GM21360 (cell line): ENCODE data around the gene PITX2.

Experiments used
- ATAC-seq: cut with Tn5 transposase; IDR thresholded peaks from one replicate; pipeline ENCODE4 v1.9.1; 2021; ENCODE audit warnings: mild to moderate bottlenecking, moderate library complexity; ENCODE audit not compliant: unreplicated experiment

PITX2 gene

DNA sequence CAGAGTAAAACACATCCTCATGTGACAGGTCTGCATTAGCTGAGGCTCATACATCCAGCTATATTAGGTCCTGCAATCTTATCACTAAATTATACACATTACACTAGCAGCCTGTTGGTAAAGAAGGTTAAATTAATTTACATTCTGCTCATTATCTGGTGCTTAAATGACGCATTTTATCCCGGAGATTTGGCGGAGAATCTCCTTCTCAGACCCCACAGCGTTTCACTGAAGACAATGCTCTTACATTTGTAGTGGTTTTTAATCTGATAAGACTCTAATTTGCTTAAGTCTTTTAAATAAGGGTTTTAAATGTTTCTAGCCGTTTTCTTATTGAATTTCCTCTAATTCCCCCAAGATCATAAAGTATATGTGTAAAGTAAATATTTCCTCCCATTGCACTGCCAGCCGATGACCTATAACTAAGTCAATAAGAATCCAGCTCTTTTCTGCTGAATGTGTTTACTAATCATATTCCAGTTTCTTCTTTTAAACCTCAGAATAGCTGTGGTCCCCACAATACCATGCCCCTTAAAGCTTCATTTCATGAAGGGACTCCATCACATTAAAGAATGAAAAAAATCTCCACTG is 2.1 kb upstream of the PITX2 start:
- no peak for ATAC-seq

DNA sequence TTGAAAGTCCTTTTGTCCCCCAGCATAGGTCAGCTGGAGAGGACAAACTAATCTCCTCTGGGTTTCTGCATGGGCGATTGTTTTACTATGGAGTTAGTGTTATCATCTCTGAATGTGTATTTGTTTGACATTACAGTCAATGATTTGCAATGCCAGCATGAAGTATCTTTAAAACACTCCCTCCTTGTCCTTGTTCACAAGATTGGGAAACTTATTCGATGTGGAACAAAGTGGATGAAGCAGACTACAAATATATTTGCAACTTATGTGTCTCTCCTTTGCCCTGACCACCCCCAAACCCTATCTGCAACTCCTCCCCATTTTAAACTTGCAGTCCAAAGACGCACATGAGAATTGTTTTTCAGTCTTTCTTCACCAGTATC is 1.5 kb upstream of the PITX2 start:
- no peak for ATAC-seq

DNA sequence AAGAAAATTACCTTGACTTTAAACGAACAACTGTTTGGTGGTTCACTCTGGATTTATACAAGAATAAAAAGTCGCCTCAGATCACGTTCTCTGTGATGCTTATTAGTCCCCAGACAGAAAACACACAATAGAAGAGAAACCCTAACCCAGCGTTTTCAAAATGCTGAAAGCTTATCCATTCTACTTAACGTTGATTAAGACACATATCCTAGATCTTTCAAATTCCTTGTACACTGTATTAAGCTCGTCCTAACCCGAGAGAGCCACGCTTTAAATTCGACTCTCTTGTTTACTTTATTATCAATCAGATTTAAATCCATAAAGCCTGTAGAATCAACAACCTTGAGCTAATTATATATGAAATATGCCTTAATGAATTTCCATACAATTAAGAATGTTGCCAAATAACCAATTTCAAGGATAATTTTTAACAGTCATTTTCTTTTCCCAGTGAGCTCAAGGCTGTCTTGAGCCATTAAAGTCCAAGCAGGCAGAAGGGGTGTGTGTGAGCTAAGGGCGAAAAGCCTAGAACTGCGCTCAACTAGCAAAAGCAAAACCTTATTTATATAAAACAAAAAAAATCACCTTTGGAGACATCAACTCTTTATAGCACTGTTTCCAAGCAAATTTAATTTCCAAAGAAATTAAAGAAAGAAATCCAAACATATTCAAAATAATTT is 981 bp upstream of the PITX2 start:
- ATAC-seq: no peak

DNA sequence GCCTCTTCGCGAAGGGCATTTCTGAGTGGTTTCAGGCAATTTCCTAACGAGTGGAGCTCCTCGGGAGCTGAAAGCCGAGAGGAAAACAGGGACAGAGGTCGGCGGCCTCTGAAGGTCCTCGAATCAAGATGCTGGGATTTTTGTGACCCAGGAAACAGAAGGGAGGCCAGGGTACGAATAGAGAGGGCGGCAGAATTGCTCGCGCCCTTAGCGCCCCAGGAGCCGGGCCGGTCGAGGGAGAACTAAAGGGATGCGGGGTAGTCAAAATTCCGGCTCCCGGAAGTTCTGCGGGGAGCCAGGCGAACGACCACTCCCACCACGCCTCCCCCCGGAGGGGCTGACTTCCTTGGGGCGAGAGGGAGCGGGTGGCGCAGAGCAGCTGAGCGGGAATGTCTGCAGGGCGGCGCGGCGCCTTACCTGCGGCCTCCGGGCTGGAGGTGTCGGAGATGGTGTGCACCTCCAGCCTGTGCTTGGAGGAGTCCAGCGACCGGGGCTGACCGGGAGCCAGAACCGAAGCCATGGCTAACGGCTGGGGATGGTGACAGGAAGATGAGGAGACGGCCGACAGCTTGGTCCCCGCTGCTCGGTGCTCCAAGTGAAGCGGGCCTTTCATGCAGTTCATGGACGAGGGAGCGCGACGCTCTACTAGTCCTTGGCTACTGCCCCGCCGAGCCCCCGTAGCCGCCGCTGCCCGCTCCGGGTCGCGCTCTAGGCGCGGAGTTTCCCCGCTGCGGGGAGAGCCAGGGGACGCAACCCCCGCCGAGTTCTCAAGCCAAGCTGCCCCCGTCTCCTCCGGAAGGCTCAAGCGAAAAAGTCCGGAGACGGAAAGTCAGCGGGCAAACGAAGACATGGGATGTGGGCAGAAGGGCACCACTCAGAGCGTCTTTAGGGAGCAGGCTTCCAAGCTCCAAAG is 782 bp downstream of the PITX2 start:
- no peak for ATAC-seq

DNA sequence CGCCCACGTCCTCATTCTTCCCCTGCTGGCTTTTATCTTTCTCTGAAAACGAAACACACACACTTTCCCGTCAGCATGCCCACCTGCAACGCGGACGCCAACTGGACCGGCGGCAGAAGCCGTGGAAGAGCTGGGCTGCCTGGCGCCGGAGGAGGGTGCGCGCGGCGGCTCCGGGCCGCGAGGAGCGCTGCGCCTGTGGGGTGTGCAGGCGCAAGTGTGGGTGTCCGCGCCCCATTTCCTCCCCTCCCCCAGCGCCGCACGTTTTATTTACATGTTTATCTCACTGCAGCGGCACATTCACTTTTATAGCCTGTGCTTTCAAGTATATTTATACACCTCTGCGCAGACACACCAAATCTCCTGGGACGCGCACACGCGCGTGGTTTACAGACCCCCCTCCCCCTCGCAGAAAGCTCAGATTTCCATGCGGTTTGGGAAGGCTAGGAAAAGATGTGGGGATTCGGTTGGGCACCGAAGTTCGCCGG is 1.5 kb downstream of the PITX2 start:
- ATAC-seq: no peak

DNA sequence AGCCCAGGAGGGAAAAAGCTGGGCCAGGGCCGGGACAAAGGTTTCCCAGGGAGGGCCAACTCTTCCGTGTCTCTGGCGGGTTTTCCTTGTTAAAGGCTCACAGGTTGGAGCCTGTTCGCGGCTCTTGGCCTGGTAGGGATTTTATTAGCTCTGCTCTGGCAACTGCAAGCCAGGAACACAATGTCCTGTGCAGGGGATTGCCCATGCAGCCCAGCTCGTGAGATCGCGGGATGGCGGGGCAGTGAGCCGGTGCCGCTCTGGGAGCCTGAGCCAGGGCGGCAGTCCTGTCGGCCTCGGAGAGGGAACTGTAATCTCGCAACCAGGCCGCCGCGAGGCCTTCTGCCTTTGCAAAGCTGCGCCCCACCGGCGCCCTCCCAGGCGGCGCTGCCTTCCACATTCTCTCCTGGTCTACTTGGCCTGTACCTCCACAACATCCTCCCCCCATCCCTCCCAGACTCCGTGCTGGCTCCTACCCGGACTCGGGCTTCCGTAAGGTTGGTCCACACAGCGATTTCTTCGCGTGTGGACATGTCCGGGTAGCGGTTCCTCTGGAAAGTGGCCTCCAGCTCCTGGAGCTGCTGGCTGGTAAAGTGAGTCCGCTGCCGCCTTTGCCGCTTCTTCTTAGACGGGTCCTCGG is 2.1 kb downstream of the PITX2 start:
- ATAC-seq: no peak

DNA sequence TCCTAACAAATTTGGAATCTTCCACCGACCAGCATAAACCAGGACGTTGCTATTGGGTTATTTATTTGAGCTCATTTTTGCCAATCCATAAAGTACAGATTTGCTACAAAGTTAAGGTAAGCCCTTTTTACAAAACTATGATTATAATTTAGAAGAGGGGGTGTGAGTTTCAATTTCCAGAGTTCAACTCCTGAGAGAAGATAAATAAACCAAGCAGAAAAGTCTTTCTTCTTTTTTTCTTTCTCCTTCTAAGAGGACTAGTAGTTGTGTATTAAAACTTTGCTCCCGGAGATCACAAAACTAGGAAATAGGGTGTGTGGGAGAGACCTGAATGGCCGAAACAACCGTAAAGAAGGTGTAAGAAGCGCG is 2.6 kb downstream of the PITX2 start:
- no peak for ATAC-seq

DNA sequence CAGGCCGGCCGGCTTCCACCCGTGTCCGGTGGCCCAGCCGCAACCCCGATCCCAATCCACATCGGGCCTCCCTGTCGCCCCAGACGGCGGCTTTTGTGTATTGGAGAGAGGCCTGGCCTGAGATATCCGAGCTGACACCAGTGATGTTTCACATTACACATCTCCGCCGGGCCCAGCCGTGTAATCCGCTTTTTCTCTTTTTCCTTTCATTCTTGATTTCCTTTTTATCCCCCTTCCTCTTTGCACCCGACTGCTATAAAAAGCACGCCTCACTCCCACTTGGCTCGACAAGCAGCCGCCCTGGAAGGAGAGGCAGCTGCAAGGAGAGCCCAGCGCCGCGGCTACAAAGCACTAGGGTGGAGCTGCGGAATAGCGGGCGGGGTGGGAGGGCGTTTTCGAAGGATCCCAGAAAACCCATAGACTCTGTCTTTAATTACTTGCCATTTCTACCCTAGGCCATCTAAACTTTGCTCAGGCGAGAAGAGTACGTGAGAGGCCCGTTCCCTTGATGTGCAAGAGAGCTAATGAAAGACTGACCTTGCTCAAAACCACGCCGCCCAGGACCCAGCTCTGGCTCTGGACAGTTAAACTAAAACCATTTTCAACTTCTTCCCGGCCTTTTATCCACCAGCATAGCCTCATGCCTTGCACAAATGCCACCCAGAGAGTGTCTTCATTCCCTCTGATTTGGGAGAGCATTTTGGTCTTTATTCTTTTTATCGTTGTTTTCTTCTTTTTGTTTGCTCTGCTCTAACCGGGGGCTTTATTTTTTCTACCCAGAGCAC is 3.2 kb downstream of the PITX2 start:
- ATAC-seq: no peak

DNA sequence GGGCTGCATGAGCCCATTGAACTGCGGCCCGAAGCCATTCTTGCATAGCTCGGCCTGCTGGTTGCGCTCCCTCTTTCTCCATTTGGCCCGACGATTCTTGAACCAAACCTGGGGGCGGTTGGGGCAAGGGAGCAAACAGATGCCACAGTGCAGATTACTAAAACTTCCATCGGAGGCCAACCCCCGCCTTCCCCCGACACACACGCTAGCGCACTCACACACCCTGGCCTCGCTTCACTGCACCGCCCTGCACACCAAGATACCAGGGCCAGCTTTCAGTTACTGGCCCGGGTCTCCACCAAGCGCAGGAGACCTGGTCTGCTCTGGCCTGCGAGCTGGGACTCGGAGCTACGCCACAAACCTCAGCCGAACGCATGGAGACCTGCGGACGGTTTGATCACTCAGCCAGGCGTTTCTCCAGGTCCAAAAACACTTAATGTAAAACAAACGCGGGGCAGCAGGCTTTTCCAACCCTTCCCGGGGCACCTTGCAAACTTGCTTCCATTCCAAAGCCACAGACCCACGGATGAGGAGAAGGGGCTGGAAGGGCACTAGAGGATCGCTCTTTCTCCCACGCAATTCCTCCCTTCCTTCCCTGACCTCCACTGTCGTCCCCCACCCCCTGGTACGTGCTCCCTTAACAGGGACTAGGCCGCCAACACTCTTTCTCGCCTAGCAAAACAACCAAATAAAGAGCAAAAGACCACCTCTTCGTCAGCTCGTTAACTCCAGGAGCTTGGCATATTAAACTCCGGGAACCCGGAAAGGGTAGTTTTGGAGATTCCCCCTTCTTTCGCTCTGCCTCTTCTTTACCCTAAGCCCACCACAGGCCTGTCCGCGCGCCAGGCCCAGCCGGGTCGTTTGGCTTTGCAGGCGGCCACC is 4.1 kb downstream of the PITX2 start:
- no peak for ATAC-seq

DNA sequence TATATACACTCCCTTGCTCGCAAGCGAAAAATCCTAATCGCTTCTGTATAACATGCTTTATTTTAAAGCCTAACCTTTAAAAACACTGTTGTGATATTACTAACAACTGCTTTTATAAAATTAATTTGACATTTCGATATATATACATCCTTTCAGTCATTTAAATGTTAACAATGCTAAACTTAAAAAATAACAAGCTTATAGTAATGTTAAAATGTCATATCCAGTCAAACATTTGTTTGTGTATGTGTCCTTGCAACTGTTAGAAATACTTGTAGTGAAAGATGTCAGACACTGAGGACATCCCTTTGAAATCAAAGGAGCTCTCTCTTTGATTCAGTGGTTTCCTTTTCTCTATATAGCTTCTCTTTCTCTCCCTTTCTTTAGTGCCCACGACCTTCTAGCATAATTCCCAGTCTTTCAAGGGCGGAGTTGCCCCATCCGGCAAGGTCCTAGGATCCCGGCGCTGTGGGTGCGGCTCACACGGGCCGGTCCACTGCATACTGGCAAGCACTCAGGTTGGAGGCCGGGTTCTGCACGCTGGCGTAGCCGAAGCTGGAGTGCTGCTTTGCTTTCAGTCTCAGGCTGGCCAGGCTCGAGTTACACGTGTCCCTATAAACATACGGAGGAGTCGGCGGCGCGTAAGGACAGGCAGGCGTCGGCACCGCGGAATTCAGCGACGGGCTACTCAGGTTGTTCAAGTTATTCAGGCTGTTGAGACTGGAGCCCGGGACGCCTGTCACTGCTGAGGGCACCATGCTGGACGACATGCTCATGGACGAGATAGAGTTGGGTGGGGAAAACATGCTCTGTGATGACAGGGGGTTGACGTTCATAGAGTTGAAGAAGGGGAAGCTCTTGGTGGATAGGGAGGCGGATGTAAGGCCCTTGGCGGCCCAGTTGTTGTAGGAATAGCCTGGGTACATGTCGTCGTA is 5.0 kb downstream of the PITX2 start:
- no peak for ATAC-seq

DNA sequence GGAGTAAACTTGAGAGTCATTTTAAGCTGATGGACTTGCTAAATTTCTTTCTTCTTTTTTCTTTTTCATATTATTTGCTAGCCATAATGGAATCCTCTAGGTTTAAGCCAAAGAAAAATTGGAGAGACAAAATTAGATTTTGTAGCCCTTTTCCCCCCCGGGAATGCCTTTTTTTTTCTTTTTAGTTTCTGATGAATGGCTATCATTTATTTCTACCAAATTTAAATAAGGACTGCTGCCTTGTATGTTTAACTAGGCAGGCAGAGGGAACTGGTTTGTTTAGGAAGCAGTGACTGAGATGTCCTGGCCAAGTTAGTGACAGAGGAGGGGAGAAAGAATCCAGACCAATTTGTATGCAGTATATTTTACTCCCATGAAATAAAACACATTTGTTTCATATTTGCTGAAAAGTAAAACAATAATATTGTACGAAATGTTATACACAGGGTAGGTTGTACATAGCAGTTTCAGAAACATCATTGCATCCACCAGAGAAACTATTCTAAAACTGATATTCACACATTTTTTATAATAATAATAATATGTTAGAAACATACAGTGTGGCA is 5.7 kb downstream of the PITX2 start:
- ATAC-seq: no peak

DNA sequence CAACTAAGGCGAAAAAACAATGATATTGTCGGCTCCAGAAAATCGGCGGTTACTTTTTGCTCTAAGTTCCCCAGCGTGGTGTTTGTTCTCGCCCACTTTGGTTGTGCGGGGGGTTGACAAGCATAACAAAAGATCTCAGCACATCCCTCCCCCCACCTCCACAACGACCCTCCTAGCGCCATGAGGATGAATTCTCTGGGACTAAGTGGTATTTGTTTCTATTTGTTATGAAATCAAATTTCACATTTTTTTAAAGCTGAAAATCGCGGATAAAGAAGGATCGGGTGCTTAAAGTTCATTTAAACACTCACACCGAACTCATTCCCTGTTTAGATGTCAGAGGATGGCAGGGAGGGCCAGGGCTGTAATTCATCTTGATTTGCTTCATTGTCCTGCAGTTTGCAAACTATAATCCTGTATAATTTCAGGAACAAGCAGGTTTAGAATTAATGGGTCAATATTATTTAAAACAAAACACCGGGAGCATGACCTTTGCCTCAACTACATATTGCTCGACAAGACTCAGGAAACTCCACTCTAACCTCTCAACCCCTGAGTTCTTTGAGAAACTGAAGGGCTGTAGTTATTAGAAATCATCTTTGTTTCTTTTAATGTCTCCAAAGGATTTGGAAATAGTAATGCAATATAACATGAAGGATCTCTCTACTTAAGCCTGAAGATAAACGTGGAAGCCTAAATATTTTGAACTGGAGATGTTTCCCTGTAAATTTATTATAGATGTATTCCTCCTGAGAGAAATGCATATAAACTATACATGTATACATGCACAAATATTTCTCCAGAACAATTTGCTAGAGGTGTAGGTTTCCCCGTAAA is 6.4 kb downstream of the PITX2 start:
- ATAC-seq: no peak

DNA sequence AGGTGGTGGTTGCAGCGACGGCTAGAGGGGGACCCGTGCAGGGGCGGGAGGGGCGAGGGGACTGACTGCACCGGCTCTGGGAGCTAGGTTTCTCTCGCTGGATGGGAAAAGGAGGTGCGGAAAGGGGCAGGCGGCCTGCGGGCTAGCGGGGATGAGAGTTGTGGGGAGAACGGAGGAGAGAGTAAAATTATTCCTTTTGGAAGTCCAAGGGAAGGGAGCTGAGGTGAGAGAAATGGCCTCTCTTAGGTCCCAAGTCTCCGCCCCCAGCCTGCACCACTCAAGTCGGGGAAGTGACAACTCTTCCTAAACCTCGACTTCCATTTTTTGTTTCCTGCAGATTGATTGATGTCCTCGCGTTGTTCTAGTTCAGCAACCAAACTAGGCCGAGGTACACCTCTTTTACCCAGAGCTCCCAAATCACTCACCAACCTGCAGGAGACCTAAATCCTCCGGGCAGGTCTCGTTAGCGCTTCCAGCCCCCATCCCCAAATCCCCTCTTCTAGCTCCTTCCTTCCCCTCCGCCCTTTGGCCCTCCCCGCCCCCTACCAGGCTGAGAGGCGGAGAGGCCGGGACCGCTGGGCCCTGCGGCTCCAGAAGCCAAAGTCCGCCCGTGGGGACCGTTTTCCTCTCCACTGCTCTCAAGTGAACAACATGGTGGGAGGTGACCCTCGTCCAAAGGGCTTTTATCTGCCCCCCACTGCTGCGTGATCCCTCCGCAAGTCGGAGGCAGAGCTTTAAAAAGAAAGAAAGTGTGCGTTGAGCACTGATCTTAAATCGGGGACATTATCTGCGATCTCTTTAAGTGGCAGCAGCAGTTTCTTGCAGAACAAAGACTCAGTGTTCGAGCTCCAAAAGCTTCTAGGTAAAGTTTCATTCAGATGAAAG is 7.3 kb downstream of the PITX2 start:
- ATAC-seq: no peak

DNA sequence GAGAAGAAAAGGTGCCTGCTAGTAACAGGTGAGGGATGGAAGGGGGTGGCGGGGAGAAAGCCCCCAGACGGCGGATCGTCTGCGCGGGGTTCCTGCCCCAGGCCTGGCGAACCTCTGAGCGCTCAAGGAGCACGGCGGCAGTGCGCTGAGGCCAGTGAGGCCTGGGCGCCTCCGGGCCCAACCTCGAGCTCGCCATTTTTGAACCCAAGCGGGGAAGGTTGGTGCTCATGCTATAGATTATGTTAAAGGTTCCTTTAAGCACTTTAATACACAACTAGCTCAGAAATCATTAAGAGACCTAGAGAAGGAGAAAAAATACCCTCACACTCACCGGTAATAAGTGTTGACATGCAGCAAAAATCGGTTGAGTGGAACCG is 7.9 kb downstream of the PITX2 start:
- ATAC-seq: no peak

DNA sequence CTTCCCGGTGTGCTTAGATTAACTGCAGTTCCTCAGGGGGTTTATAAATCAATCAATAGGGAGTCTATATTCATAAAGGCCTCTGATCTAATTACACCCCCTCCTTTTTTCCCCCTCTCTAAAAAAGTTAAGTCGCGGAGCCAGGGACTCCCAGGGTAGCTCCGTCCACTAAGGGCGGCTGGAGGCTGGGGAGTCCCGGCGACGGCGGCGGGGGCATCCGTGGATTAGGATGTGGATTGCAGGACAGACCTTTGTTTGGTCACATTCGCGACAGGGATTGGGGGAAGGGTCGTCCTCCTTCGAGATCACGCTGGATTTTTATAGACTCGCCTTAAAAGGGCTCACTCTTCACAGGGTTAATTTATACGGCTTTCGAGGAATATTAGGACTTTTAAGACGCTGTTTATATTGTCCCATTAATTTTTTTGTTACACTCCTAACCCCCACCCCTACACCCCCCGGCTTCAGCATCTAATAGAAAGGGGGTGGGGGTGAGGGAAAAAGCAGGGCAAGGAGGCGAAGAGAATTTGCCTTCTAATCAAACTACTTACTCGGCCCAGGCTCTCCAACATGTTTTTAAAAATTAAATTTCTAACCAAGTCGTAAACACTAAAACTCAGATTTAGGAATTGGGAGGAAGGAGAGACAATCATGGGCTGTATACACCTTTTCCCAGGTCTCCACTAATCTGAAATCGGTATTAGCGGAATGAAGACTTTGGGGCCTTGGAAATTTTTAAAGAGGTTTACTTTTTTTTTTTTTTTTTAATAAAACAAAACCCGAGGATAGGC is 8.5 kb downstream of the PITX2 start:
- ATAC-seq: no peak

DNA sequence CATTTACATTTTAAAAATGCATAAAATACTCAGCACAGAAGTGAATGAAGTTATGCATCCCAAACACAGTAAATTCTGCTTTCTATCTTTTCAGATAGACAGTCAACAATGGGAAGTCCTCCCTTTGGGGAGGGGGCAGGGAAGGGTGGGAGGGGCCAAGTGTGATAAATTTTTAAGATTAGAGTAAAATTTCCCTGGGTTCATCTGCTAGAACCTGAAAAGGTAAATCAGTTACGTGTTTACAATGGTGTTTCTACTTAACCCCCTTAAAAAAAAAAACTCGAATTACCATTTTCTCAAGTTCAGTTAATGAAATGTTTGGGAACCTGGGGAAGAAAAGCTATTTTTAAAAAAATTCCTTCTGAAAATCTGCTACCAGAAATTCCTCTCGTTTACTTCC is 9.1 kb downstream of the PITX2 start:
- ATAC-seq: no peak
